Stomach (tissue), 9 donors: ENCODE results near the gene AGGF1. TPM values are rescaled to one million over a fixed set of nuclear protein-coding genes. Genes with fewer than 3 reads are reported as not detected.
"Not testable (repeated sequence)": the region's sequence is repeated elsewhere in the genome, so short reads cannot be mapped to it uniquely, and the experiment has no call there.

ENCODE experiments used
- DNase-seq, 2 donors: peaks; one replicate each; pipeline versions ENCODE4 v3.0.0 to v3.0.0-alpha.2; 2013 to 2019
- H3K27ac ChIP-seq, 5 donors: fragments of 200-600 bp in 4 of 5; sonication (generic) in 4 of 5; one replicate each; pipeline ENCODE4 v1.5.1; 2013 to 2019; ENCODE audit warnings: mild to moderate bottlenecking in 1 of 5, moderate library complexity in 1 of 5
- H3K27me3 ChIP-seq, 3 donors: fragments of 200-600 bp; sonication (generic); one replicate each; pipeline ENCODE4 v1.5.1; 2017 to 2019; ENCODE audit warnings: mixed run types in 1 of 3
- H3K36me3 ChIP-seq, 4 donors: fragments of 200-600 bp; sonication (generic); 1 replicate in 3 of 4; 2 replicates in 1 of 4; pipeline ENCODE4 v1.5.1; 2016 to 2019
- H3K4me1 ChIP-seq, 4 donors: fragments of 200-600 bp; sonication (generic); one replicate each; pipeline ENCODE4 v1.5.1; 2016 to 2019
- H3K4me3 ChIP-seq, 4 donors: fragments of 200-600 bp; sonication (generic) in 3 of 4; one replicate each; pipeline ENCODE4 v1.5.1; 2016 to 2019; ENCODE audit warnings: mild to moderate bottlenecking in 1 of 4
- H3K9me3 ChIP-seq, 4 donors: fragments of 200-600 bp; sonication (generic); one replicate each; pipeline ENCODE4 v1.5.1; 2016 to 2019
- EP300 ChIP-seq: sonication (generic); formaldehyde crosslinking; IDR thresholded peaks from one replicate; pipeline ENCODE4 v1.6.1; 2017; ENCODE audit warnings: antibody characterized with exemption
- POLR2A ChIP-seq, 4 donors: fragments of 450-650 bp; IDR thresholded peaks; one replicate each; pipeline ENCODE4 v1.6.1; 2016; ENCODE audit warnings: antibody characterized with exemption in 4 of 4, control low read depth in 2 of 4, mild to moderate bottlenecking in 1 of 4, moderate library complexity in 1 of 4
- POLR2AphosphoS5 ChIP-seq, 3 donors: sonication (generic); formaldehyde crosslinking; IDR thresholded peaks; one replicate each; pipeline ENCODE4 v1.6.1; 2016; ENCODE audit warnings: antibody characterized with exemption in 3 of 3
- WGBS, 5 donors: extraction: QIAGEN DNeasy Blood & Tissue Kit in 3 of 5; methylation state at CpG; one replicate each; pipeline versions ENCODE4 v1.1.5 to v1.1.7; 2013 to 2018; 5-methylcytosine and 5-hydroxymethylcytosine counted together
- intact Hi-C: fragments of 100-400 bp; cut with DNase I; formaldehyde crosslinking; loops from one replicate; pipeline ENCODE4 v1.15.1; 2023; ENCODE audit warnings: low total_unique reads
- polyA plus RNA-seq, 3 donors: library from polyadenylated mRNA; stranded (reverse); fragments of 200-250 nt; gene quantifications; one replicate each; pipeline ENCODE4 v1.2.3, GENCODE V29; 2013
- small RNA-seq, 4 donors: library from RNA; depleted of rRNA; stranded (forward); fragments of <200 nt; gene quantifications; one replicate each; pipeline ENCODE3, GENCODE V24; 2016
- total RNA-seq, 5 donors: library from RNA; depleted of rRNA; stranded (reverse); fragments of >200 nt; gene quantifications; one replicate each; pipeline versions ENCODE4 v1.1.0 to v1.2.3, GENCODE V29; 2014 to 2016
- TF ChIP-seq, protein P1 (sequence below), 7 experiments: fragments of 450-650 bp in 4 of 7; fragments of 200-600 bp in 3 of 7; sonication (generic) in 3 of 7; IDR thresholded peaks; one replicate each; pipeline ENCODE4 v1.5.1; 2016 to 2019; ENCODE audit warnings: antibody characterized with exemption in 7 of 7, control low read depth in 2 of 7, mild to moderate bottlenecking in 1 of 7
- donor health status: healthy with polysubstance abuse.
- donor health status: Bipolar disorder and iron deficiency.
- donor health status: healthy.

The AGGF1 gene
- total and polyA plus RNA-seq, 8 donors = 6.5 to 28.1 (median 11.2) TPM

DNA sequence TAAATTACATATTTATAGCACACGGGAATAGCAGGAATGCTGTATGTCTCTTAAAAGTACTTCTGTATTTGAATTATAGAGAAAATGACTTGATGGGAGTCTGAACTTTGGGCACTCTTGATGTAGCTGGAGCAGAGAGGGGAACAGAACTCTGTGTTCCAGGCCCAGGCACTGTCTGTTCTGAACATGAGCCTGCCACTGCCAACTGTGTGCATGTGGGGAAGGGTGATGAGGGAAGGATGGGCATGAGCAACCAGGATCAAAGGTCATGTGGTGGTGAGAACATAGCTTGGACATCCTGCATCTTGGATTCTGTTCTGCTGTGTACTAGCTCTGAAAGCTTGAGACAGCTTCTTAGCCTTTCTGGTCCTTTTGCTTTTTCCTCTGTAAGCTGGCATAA lies 73.3 kb downstream of the AGGF1 start:
- 81 to 98% (median 93%) methylated on average over 1 of the region's 1 CpG for WGBS, 5 donors
- Histone ChIP-seq H3K4me3 (no peak overlapping the region), H3K27me3 (no peaks in the 10 kb centered on the region), H3K9me3 (no peaks in the 10 kb centered on the region), H3K4me1 (no peaks in the 10 kb centered on the region), H3K36me3 (peaks cover 0 to 19% (median 2%) of the 10 kb centered on the region in 4 donors), H3K27ac (no peak overlapping the region)
- intact Hi-C loops = no loop called here
- DNase-seq = no peak
- no peak for TF ChIP-seq POLR2A (IDR thresholded peaks at IDR 0.05)
- no peak for TF ChIP-seq POLR2AphosphoS5 (IDR thresholded peaks at IDR 0.05)
- TF ChIP-seq, protein P1, sequence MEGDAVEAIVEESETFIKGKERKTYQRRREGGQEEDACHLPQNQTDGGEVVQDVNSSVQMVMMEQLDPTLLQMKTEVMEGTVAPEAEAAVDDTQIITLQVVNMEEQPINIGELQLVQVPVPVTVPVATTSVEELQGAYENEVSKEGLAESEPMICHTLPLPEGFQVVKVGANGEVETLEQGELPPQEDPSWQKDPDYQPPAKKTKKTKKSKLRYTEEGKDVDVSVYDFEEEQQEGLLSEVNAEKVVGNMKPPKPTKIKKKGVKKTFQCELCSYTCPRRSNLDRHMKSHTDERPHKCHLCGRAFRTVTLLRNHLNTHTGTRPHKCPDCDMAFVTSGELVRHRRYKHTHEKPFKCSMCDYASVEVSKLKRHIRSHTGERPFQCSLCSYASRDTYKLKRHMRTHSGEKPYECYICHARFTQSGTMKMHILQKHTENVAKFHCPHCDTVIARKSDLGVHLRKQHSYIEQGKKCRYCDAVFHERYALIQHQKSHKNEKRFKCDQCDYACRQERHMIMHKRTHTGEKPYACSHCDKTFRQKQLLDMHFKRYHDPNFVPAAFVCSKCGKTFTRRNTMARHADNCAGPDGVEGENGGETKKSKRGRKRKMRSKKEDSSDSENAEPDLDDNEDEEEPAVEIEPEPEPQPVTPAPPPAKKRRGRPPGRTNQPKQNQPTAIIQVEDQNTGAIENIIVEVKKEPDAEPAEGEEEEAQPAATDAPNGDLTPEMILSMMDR (IDR thresholded peaks at IDR 0.05) = no peak
- TF ChIP-seq EP300 = no peak

DNA sequence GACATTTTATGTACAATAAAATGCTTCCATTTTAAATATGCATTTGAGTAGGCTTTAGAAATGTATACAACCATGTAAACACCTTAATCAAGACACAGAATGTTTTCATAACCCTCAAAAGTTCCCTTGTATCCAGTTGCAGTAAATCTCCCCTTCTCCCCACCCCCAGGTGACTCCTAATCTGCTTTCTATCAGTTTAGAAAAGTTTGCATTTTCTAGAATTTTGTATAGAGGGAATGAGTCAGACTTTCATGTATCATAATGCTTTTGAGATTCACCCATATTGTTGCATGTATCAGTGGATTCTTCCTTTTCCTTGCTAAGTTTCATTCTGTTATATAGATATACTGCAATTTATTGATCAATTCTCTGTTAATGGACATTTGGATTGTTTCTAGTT lies 74.6 kb downstream of the AGGF1 start:
- H3K36me3 ChIP-seq = peaks cover 0 to 19% (median 2%) of the 10 kb centered on the region in 4 donors
- intact Hi-C loops = no loop called here
- no peak for DNase-seq
- H3K27me3 ChIP-seq = no peaks in the 10 kb centered on the region
- H3K4me1 ChIP-seq = no peaks in the 10 kb centered on the region
- TF ChIP-seq, protein P1 (IDR thresholded peaks at IDR 0.05) = no peak
- TF ChIP-seq EP300 (no peak), POLR2AphosphoS5 (IDR thresholded peaks at IDR 0.05) (no peak), POLR2A (IDR thresholded peaks at IDR 0.05) (no peak)
- H3K9me3 ChIP-seq = no peaks in the 10 kb centered on the region
- no peak overlapping the region for H3K27ac ChIP-seq
- H3K4me3 ChIP-seq = no peak overlapping the region

GRCh38 chr5:77107035-77107434 lies 76.8 kb downstream of the AGGF1 start:
- H3K9me3 ChIP-seq, H3K27me3 ChIP-seq, H3K4me3 ChIP-seq, H3K4me1 ChIP-seq, intact Hi-C loops, DNase-seq, H3K27ac ChIP-seq: not testable (repeated sequence)
- WGBS, 5 donors = 93 to 98% (median 96%) methylated on average over 4 of the region's 4 CpGs
- peaks cover 0 to 14% (median 0%) of the 10 kb centered on the region in 4 donors for H3K36me3 ChIP-seq

Small RNAs within 50 kb of the gene (small RNA-seq; reads per million reads assigned to genes)
- gene SNORA47 = 334 to 929 (median 433) reads per million in 4 donors

Other genes with a start within 250 kb of the AGGF1 start
- 10 to 100 TPM in 4 of 5 donors, 1 to 10 TPM in 1; 6.7 to 72.9 (median 36.1) TPM for gene F2RL1, start 211.4 kb upstream of the AGGF1 start, total RNA-seq
- 10 to 100 TPM in 2 of 3 donors, 1 to 10 TPM in 1; 4.8 to 17.6 (median 12.4) TPM for gene F2RL1, start 211.4 kb upstream of the AGGF1 start, polyA plus RNA-seq
- under 1 TPM in 1 of 5 donors, not detected in 4; 0.89 TPM for gene S100Z, start 180.4 kb upstream of the AGGF1 start, total RNA-seq
- under 1 TPM in 1 of 3 donors, not detected in 2; 0.08 TPM for gene S100Z, start 180.4 kb upstream of the AGGF1 start, polyA plus RNA-seq
- not detected for gene CRHBP, start 77.4 kb upstream of the AGGF1 start, total RNA-seq
- under 1 TPM; 0.10 to 0.31 (median 0.12) TPM for gene CRHBP, start 77.4 kb upstream of the AGGF1 start, polyA plus RNA-seq
- 100 to 1,000 TPM in 1 of 5 donors, 10 to 100 TPM in 1, 1 to 10 TPM in 3; 5.7 to 132 (median 8.3) TPM for gene ZBED3, start 56.9 kb downstream of the AGGF1 start, total RNA-seq
- 1 to 10 TPM; 3.1 to 5.0 (median 3.2) TPM for gene ZBED3, start 56.9 kb downstream of the AGGF1 start, polyA plus RNA-seq
- 100 to 1,000 TPM in 1 of 5 donors, 10 to 100 TPM in 1, 1 to 10 TPM in 2, not detected in 1; 3.5 to 243 (median 18.1) TPM for gene PDE8B, start 180.3 kb downstream of the AGGF1 start, total RNA-seq
- 1 to 10 TPM in 2 of 3 donors, under 1 TPM in 1; 0.56 to 1.4 (median 1.3) TPM for gene PDE8B, start 180.3 kb downstream of the AGGF1 start, polyA plus RNA-seq